ENCODE data around the gene ISCU.

ISCU gene

GRCh38 chr12:108603743-108604142, 41.3 kb downstream of the ISCU start:
- TF ChIP-seq SNAI2 (CRISPR knock-in tag; IDR thresholded peaks at IDR 0.05) (no peak), GLIS3 (CRISPR knock-in tag; IDR thresholded peaks at IDR 0.05) (no peak), ZNF565 (CRISPR knock-in tag; conservative IDR thresholded peaks at IDR 0.05; ENCODE audit: low read depth) (no peak), ISL1 (CRISPR knock-in tag; IDR thresholded peaks at IDR 0.05) (no peak)
- no peak; the same call in 2 of the 3 replicates for ATAC-seq

GRCh38 chr12:108604208-108604941, 42.0 kb downstream of the ISCU start:
- ATAC-seq = no peak; the same call in 2 of the 3 replicates
- no peak for TF ChIP-seq OSR1 (CRISPR knock-in tag; IDR thresholded peaks at IDR 0.05)
- no peak for TF ChIP-seq ARNTL (CRISPR knock-in tag; IDR thresholded peaks at IDR 0.05; ENCODE audit: borderline replicate concordance, low read depth)
- TF ChIP-seq TCF4 (CRISPR knock-in tag; IDR thresholded peaks at IDR 0.05; ENCODE audit: borderline replicate concordance) = no peak
- no peak for TF ChIP-seq PPARA (CRISPR knock-in tag; IDR thresholded peaks at IDR 0.05; ENCODE audit: borderline replicate concordance)
- no peak for TF ChIP-seq ISL1 (CRISPR knock-in tag; IDR thresholded peaks at IDR 0.05)
- TF ChIP-seq SNAI2 (CRISPR knock-in tag; IDR thresholded peaks at IDR 0.05) = no peak
- no peak for TF ChIP-seq TOX (CRISPR knock-in tag; IDR thresholded peaks at IDR 0.05; ENCODE audit: borderline replicate concordance)
- TF ChIP-seq RARB (CRISPR knock-in tag; IDR thresholded peaks at IDR 0.05) = no peak
- TF ChIP-seq TSHZ2 (CRISPR knock-in tag; IDR thresholded peaks at IDR 0.05) = no peak
- no peak for TF ChIP-seq ZFP30 (CRISPR knock-in tag; IDR thresholded peaks at IDR 0.05)

GRCh38 chr12:108605000-108605689, 42.7 kb downstream of the ISCU start:
- no peak for ATAC-seq
- TF ChIP-seq ZNF565 (CRISPR knock-in tag; conservative IDR thresholded peaks at IDR 0.05; ENCODE audit: low read depth) = no peak
- no peak for TF ChIP-seq ZFP3 (CRISPR knock-in tag; IDR thresholded peaks at IDR 0.05)
- TF ChIP-seq SNAI2 (CRISPR knock-in tag; IDR thresholded peaks at IDR 0.05) = no peak
- no peak for TF ChIP-seq TOX (CRISPR knock-in tag; IDR thresholded peaks at IDR 0.05; ENCODE audit: borderline replicate concordance)
- no peak for TF ChIP-seq ARNTL (CRISPR knock-in tag; IDR thresholded peaks at IDR 0.05; ENCODE audit: borderline replicate concordance, low read depth)
- TF ChIP-seq OSR1 (CRISPR knock-in tag; IDR thresholded peaks at IDR 0.05) = no peak
- TF ChIP-seq ZNF70 (CRISPR knock-in tag; IDR thresholded peaks at IDR 0.05) = no peak
- TF ChIP-seq, protein P1, sequence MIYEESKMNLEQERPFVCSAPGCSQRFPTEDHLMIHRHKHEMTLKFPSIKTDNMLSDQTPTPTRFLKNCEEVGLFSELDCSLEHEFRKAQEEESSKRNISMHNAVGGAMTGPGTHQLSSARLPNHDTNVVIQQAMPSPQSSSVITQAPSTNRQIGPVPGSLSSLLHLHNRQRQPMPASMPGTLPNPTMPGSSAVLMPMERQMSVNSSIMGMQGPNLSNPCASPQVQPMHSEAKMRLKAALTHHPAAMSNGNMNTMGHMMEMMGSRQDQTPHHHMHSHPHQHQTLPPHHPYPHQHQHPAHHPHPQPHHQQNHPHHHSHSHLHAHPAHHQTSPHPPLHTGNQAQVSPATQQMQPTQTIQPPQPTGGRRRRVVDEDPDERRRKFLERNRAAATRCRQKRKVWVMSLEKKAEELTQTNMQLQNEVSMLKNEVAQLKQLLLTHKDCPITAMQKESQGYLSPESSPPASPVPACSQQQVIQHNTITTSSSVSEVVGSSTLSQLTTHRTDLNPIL (CRISPR knock-in tag; IDR thresholded peaks at IDR 0.05; ENCODE audit: low read depth) = no peak
- no peak for TF ChIP-seq ZC3H10 (CRISPR knock-in tag; IDR thresholded peaks at IDR 0.05)
- TF ChIP-seq ESRRG (CRISPR knock-in tag; IDR thresholded peaks at IDR 0.05) = no peak
- no peak for TF ChIP-seq ISL1 (CRISPR knock-in tag; IDR thresholded peaks at IDR 0.05)

- ATAC-seq = no peak
- TF ChIP-seq GLIS3 (CRISPR knock-in tag; IDR thresholded peaks at IDR 0.05) (no peak), TCF4 (CRISPR knock-in tag; IDR thresholded peaks at IDR 0.05; ENCODE audit: borderline replicate concordance) (no peak), CSDC2 (CRISPR knock-in tag; IDR thresholded peaks at IDR 0.05) (no peak), ZFP30 (CRISPR knock-in tag; IDR thresholded peaks at IDR 0.05) (no peak), ZC3H10 (CRISPR knock-in tag; IDR thresholded peaks at IDR 0.05) (no peak), ZNF8 (CRISPR knock-in tag; IDR thresholded peaks at IDR 0.05) (no peak), ESRRG (CRISPR knock-in tag; IDR thresholded peaks at IDR 0.05) (no peak), BACH2 (CRISPR knock-in tag; IDR thresholded peaks at IDR 0.05; ENCODE audit: borderline replicate concordance) (no peak), SNAI2 (CRISPR knock-in tag; IDR thresholded peaks at IDR 0.05) (no peak), ISL1 (CRISPR knock-in tag; IDR thresholded peaks at IDR 0.05) (no peak), TOX (CRISPR knock-in tag; IDR thresholded peaks at IDR 0.05; ENCODE audit: borderline replicate concordance) (no peak), ZNF70 (CRISPR knock-in tag; IDR thresholded peaks at IDR 0.05) (no peak), TSHZ2 (CRISPR knock-in tag; IDR thresholded peaks at IDR 0.05) (no peak)
- TF ChIP-seq, protein P2, sequence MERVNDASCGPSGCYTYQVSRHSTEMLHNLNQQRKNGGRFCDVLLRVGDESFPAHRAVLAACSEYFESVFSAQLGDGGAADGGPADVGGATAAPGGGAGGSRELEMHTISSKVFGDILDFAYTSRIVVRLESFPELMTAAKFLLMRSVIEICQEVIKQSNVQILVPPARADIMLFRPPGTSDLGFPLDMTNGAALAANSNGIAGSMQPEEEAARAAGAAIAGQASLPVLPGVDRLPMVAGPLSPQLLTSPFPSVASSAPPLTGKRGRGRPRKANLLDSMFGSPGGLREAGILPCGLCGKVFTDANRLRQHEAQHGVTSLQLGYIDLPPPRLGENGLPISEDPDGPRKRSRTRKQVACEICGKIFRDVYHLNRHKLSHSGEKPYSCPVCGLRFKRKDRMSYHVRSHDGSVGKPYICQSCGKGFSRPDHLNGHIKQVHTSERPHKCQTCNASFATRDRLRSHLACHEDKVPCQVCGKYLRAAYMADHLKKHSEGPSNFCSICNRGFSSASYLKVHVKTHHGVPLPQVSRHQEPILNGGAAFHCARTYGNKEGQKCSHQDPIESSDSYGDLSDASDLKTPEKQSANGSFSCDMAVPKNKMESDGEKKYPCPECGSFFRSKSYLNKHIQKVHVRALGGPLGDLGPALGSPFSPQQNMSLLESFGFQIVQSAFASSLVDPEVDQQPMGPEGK (CRISPR knock-in tag; IDR thresholded peaks at IDR 0.05; ENCODE audit: borderline replicate concordance) = no peak
- TF ChIP-seq, protein P1 (CRISPR knock-in tag; IDR thresholded peaks at IDR 0.05; ENCODE audit: low read depth) = no peak
Observed at GRCh38 chr12:108605690-108606406, 43.5 kb downstream of the ISCU start.

Measured in SK-N-SH treated with all-trans-retinoic acid at 6 μM for 48 hours (cell line).